ENCODE measurements around the gene NCBP1. TPM values are rescaled to one million over a fixed set of nuclear protein-coding genes. Genes with fewer than 3 reads are reported as not detected.

The NCBP1 gene
- total RNA-seq, 1 donor from 2014 or later: 52.1 TPM

- H3K4me1 Mint-ChIP-seq (ENCODE audit: low read depth, unreplicated experiment): no peaks in the 10 kb centered on the region
- no peak for DNase-seq
- H3K9me3 Mint-ChIP-seq (ENCODE audit: unreplicated experiment): no peaks in the 10 kb centered on the region
- TF ChIP-seq CTCF (IDR thresholded peaks at IDR 0.05; ENCODE audit: partially characterized antibody, unreplicated experiment): no peak
- H3K27ac Mint-ChIP-seq (ENCODE audit: unreplicated experiment): no peak overlapping the region
- no peaks in the 10 kb centered on the region for H3K36me3 Mint-ChIP-seq (ENCODE audit: unreplicated experiment)
- H3K4me3 Mint-ChIP-seq (ENCODE audit: unreplicated experiment): no peak overlapping the region
- H3K27me3 Mint-ChIP-seq (ENCODE audit: unreplicated experiment): peaks cover 3% of the 10 kb centered on the region
Measured at GRCh38 chr9:97722331-97722730, 88.7 kb downstream of the NCBP1 start.

Other genes starting within 250 kb of the NCBP1 start
- 1.4 TPM for gene TDRD7, start 221.7 kb upstream of the NCBP1 start, total RNA-seq (ENCODE audit: unreplicated experiment)
- gene TMOD1, start 132.2 kb upstream of the NCBP1 start, total RNA-seq (ENCODE audit: unreplicated experiment): 0.64 TPM
- 60.9 TPM for gene TSTD2, start 453 bp upstream of the NCBP1 start, total RNA-seq (ENCODE audit: unreplicated experiment)
- 12.3 TPM for gene XPA, start 63.5 kb downstream of the NCBP1 start, total RNA-seq (ENCODE audit: unreplicated experiment)
- not detected for gene FOXE1, start 219.4 kb downstream of the NCBP1 start, total RNA-seq (ENCODE audit: unreplicated experiment)

All from glutamatergic neuron (in vitro differentiated cells).